ENCODE results near the gene IRF3.
"Not testable (repeated sequence)": the region's sequence is repeated elsewhere in the genome, so short reads cannot be mapped to it uniquely, and the experiment has no call there.

IRF3 gene

DNA sequence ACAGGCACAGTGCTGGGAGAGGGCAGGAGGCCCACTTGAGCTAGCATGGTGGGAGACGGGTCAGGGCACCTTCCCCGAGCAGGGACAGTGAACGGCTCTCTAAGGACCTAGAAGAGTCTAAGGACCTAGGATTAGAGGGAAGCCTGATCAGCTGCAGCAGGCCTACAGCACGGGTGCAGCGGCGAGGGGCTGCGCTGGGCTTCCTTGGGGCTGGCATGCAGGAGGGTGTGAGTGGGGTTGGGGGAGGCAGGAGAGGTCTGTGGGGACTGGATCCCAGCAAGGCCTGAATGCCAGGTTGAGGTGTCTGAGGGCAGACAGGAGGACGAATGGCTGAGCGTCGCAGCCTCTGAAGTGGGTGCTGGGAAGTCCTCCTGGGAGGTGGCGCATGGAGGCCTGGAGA lies 20.1 kb downstream of the IRF3 start:
- DNase-seq: no peak

DNA sequence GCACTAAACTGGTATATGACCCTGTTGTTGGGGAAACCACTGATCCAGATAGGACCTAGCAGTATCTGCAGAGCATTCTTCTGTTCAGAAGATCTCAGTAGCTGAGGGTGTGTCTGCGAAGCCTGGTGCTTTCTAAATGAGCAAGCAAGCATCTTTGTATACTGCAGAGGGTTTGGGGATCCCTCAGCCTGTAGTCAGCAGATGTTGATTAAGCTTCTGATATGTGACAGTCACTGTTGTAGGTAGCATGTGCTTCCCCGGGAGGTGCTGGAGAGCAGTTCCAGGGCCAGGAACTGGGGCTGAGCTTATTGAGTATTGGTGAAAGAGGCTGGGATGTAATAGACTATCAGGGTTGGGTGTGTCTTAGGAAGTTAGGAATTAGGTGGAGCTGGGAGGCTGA lies 22.2 kb downstream of the IRF3 start:
- DNase-seq: no peak

DNA sequence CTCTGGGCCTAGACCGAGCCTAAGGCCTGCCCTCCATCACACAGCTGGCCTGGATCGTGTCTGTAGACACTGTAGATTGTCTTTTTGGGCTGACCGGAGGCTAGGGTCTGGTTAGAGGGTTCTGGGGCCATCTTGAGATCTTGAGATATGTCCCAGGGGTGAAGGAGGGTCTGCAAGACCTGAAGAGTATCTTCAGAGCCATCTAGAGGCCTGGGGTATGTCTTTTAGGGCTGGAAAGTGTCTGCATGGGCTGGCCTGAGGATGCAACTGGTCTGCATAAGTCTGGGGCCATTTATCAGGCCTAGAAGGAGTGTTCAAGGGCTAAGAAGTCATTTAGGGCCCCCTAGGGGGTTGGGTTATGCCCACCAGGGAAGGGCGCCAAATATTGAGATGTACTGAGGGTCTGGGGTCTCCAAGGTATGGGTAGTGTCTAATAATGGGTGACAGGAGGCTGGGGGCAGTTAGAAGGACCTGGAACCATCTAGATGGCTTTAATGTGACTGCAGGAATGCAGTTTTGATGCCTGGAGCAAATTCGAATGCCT lies 23.1 kb downstream of the IRF3 start:
- DNase-seq: no peak

DNA sequence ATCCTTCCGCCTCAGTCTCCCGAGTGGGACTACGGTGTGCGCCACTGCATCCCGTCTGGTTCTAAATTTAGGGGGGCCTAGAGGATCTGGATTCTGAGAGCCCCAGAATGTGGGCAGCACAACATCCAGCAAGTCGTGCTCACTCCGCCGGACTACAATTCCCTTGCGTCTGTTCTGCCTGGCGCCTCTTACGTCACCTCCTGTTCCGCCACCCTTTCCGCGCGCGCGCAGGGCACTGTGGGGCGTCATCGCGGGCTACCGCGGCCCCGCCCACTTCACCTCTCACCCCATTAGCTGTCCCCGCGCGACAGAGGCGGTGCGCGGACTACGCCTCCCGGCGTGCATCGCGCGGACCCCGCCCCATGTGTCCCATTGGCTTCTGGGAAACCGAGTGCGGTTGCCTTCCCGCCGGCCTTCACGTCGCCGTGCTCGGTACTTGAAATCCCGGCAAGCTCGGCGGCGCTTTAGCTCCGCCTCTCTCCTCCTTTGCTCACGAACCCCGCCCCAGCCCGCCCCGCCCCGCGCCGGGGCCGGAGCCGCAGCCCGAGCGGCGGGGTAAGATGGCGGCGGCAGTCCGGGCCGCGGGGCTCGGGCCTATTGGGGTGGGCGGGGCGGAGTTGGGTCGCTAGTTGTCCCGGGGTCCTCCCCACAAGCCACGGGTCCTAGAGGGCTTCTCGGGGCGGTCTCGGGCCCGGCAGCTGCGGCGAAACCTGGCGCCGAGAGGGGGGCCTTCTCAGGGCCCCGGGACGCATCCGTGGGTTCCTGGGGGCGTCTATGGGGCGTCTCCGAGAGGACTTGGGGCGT lies 23.8 kb downstream of the IRF3 start, which contains the start of gene SCAF1:
Gene SCAF1 (plus strand): TSS at position 522 of the 804 bp plus-strand sequence. CDS start 2,818 bp downstream, outside the sequence.
- DNase-seq: peak; percentile 98

DNA sequence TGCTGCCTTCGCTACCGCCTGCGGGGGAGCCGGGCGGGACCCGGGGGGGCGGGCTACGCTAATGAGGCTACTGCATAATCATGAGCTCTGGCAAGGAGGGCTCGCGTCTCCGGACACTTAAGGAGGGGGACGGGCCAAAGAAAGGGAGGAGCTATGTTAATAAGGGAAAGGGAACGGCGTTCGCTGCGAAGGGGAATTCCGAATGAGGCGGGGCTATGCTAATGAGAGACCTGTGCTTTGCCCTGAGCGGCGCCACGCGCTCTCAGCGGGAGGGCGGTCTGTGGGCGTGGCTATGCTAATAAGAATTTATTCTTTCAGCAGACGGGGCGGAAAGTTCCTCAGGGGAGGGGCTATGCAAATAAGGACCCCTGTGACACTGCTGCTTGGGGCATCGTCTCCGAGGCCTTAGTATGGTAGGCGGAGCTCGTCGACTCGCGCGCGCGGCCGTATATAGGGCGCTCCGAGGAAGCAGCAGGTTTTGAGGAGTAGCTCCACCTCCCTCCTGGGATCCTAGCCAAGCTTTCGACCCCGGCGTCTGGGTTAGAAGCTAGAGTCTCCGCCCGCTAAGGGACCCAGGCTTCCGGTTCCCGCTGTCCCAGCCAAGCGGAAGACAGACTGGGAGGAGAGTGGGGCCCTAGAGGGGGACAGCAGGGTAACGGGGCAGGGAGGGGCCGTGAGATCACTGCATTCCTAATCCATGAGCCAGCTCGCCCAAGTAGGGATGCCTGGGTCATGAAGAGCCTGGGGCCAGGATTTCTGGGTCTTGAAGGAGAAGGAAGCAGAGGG lies 25.4 kb downstream of the IRF3 start, which contains the start of gene RRAS:
Gene RRAS (minus strand): TSS at position 31 of the 786 bp plus-strand sequence. CDS start 45 bp downstream, outside the sequence.
- DNase-seq: peak; percentile 99

DNA sequence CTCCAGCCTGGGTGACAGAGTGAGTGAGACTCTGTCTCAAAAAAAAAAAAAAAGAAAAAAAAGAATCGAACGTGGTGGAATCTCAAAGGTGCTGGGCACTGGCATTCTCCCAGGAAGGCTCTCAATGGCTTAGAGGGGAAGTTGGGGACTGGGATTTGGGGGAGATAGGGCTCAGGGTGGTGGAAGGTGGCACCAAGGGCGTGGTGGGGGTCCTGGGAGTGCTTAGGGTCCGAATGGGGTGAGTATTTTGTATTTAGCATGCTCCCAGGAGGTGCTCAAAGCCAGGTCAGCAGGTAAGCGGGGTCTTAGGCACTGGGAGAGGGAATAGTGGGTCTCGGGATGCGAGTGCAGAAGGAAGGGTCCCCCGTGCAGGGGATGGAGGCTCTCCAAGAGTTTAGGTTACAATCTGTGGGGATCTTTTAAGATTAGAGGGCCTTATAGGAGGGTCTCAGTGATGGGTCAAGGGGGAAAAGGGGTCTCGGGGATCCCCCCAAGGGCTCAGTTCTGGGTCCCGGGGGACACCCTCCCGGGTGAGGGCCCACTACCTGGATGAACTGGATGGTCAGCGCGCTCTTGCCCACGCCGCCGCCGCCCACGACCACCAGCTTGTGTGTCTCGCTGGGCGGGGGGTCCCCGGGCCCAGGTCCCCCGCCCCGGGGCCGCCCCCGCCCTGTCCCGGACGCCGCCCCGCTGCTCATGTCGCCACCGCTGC lies 26.1 kb downstream of the IRF3 start:
- DNase-seq: no peak

DNA sequence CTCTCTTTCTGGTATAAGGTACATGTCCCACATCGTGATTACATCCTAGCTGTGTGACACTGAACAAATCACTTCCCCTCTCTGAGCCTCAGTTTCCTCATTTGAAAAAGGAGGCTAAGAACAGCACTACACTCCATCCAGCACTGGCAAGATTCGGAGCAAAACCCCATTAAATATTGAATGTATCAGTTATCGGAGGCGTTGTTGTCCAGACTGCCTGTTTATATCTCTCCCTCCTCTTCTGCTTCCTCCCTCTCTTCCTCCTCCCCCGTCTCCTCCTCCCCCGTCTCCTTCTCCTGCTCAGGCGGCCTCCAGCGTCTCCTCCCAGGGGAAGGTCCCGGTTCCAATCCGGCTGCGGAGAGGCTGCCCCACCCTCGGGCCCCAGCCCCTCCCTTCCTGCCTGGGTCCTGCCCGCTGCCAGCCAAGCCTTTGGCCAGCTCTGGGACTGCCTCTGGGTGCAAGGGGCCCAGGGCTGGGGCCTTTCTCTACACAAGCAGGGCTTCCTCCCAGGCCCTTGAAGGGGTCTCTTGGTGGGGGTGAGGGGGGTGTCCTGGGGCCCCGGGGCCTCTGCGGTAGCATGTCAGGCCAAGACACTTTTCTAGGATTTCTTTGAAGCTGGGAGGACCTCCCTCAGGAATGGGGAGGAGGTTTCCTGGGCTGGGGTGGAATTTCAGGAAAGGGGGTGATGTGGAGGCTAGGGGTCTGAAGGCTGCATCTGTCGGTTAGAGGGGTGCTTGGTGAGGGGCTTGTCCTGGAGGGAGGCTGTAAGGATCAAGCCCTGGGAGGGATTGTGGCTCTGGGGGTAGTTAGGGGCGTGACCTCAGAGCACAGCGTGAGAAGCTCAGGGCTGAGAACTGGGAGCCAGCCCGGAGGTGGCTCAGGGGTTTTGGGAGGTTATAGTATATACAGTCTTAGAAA lies 27.6 kb downstream of the IRF3 start:
- no peak for DNase-seq

DNA sequence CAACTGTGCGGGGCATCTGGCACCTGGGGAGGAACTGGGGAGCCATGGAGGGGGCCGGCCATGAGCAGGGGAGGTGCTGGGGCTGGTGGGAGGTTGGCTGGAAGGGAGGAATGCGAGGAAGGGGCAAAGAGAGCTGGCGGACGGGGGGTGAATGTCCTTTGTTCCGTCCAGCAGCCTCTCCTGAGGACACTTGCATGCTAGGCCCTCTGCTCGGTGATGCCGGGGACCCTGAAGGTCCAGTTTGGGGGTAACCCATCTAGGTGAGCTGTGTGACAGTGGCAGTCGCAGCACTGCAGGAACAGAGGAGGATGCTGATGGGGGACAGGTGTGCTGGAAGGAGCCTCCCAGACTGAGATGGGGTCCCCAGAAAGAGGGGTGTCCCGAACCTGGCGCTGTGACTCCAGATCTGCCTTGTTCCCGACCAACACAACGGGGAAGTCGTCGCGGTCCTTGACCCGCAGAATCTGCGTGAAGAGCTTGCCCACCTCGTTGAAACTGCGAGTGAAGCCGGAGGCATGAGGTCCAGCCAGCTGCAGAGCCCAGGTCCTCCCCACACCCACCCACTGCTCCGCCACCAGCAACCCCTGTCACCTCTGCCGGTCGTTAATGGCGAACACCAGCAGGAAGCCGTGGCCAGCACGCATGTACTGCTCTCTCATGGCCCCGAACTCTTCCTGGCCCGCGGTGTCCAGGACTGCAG lies 29.3 kb downstream of the IRF3 start:
- no peak for DNase-seq

DNA sequence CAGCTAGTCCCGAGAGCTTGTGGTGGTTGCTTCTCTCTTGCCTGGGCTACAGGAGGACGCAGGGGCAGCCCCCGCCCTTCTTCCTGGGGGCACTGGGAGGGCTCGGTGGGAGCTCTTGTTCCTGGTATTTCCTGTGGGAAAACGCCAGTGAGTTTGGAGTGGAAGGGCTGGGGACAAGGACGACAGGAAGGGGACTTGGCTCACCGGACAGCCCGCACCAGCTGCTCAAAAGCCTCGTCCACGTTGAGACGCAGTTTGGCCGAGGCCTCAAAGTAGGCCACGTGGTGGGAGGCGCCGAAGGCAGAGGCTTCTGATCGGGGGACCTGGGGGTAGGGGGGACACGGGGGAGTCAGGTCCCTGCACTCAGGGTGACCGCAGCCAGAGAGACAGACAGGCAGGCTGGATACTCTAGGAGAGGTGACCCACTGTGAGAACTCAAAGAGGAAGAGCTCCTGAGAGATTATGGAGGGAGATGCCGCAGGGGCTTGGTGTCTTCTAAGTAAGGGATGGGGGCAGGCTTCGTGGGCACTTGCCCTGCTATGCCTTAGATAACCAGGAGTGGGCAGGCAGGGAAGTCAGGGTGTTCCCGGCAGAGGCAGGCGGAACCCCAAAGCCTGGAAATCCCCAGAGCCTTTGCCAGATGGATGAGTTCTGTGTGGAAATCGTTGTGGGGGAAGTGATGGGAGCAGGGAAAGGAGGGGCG lies 30.0 kb downstream of the IRF3 start:
- DNase-seq: no peak

DNA sequence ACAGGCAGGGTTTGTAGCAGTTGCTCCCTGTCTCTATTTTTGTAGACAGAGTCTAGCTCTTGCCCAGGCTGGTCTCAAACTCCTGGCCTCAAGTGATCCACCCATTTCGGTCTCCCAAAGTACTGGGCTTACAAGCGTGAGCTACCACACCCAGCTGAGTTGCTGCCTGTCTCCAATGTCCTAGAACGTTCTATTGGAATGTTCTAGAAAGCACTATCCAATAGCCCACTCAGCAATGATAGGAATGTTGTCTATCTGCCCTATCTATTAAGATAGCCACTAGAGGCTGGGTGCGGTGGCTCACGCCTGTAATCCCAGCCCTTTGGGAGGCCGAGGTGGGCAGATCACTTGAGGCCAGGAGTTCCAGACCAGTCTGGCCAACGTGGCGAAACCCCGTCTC lies 32.4 kb downstream of the IRF3 start:
- DNase-seq: not testable (repeated sequence)

DNA sequence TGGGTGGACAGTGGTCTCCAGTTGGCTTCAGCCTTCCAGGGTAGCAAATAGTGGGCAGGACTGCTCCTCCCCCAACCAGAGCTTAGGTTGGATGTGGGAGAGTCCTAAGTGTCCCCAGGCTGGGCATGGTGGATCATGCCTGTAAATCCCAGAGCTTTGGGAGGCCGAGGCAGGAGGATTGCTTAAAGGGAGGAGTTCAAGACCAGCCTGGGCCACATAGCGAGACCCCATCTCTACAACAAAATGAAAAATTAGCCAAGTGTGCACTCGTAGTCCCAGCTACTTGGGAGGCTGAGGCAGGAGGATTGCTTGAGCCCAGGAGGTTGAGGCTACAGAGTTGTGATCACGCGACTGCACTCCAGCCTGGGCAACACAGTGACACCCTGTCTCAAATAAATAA lies 33.1 kb downstream of the IRF3 start:
- no peak for DNase-seq

DNA sequence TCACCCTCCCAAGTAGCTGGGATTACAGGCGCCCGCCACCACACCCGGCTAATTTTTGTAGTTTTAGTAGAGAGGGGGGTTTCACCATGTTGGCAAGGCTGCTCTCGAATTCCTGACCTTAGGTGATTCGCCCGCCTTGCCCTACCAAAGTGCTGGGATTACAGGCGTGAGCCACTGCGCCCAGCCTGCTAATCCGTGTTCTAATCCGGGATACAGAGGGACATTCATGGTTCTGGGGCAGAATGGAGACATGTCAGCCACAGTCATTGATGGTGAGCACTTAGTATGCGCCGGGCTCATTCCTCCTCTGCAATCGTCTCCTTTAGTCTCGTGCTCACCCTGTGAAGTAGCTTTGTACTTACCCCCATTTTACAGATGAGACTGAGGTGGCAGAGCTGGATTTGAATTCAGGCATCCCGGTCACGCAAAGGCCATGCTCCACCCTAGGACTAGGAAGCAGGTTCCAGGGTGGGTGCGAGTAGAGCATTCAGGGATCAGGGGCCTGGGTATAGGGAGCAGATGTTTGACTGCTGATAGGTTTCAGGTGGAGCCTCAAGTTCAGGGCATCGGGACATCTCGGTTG lies 34.0 kb downstream of the IRF3 start:
- DNase-seq: no peak

DNA sequence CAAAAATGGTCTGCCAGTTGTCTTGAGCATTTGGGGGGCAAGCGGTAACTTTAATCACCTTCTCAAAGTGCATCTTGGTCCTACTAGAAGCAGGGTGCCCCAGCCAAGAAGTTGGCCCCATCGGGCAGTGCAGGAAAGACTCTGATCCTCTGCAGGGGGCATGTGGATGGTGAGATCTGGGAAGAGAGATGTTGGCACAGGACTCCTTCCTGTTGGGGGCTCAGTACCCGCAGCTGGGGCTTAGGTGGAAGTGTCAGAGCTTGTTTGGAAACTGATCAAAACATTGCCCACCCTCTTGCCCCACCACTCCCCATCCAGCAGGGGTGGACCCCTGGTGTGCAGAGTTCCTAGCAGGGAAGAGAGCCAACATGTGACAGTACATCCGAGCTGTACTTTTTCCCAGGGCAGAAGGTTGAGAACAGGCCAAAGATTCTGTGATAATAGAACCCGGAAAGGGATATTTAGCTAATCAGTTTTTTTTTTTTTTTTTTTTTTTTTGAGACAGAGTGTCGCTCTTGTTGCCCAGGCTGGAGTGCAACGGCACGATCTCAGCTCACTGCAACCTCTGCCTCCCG lies 34.6 kb downstream of the IRF3 start:
- DNase-seq: no peak

DNA sequence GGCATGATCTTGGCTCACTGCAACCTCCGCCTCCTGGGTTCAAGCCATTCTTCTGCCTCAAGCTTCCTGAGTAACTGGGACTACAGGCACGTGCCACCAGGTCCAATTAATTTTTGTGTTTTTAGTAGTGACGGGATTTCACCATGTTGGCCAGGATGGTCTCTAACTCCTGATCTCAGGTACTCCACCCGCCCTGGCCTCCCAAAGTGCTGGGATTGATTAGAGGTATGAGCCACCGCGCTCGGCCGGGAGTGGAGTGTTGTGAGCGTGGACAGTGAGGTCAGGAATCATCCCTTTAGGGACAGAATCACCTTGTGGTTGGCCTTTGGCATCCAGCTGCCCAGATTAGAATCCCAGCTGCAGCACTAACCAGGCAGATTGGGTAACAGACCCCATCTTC lies 36.0 kb downstream of the IRF3 start:
- DNase-seq: no peak

DNA sequence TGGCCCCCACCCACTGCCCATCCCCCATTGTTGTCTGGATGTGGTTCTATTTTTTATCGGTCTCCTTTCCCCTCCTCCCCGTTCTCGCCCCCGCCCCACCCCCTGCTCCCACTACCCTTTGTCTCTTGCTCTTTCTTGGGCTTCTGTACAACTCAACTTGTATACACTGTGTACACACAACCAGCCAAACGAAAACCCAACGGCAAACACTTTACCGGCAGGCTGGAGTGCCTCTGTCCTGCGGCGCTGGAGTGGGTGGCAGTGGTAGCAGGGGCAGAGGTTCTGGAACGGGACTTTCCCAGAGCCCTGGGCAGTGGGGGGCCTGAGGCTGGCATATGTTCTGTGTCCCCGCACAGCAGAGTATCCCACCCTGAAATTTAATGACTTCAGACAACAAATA lies 39.4 kb downstream of the IRF3 start:
- no peak for DNase-seq

DNA sequence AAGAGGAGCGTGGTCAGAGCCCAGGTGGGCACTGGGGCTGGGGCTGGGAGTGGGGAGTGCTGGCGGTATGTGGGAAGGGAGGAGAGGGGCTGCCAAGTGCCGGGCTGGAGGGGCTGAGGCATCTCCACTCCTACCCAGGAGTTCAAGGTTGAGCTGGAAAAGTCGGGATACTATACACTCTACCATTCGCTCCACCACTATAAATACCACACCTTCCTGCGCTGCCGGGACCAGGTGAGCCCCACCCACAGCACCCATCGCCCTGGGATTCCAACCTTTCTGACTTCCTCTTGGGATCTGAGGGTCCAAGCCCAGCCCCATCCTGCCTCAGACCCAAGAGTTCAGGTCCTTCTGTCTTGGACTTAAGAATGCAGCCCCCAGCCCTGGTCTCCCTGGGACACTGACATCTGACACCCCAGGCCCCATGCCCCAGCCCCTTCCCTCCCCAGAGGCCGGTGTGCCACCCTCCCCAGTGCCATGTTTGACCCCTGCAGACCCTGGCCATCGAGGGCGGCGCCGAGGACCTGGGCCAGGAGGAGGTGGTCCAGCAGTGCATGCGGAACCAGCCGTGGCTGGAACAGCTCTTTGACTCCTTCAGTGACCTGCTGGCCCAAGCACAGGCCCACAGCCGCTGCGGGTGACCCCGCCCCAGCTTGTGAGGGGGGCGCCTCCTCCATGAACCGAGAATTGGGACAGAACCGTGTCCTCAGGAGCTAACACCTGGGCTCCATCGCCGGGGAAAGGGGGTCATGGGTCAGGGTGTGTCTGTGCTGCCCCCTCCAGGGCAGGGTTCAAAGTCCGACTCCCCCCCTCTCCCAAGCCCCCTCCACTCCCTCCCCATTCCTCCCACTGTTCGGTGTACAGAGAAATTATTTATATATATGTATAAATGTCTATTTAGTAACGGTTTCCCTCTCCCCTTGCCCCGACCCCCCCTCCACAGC lies 40.4 kb downstream of the IRF3 start:
- DNase-seq: no peak

DNA sequence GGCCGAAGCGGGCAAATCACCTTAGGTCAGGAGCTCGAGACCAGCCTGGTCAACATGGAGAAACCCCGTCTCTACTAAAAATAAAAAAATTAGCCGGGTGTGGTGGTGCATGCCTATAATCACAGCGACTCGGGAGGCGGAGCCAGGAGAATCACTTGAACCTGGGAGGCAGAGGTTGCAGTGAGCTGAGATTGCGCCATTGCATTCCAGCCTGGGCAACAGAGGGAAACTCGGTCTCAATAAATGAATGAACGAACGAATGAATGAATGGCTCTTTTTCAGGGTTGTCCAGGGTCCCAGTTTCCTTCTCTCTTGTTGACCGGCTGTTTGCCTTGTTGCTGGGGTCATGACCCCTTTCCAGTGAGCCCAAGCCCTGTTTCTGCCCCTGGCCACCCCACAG lies 47.8 kb downstream of the IRF3 start:
- DNase-seq: not testable (repeated sequence)

DNA sequence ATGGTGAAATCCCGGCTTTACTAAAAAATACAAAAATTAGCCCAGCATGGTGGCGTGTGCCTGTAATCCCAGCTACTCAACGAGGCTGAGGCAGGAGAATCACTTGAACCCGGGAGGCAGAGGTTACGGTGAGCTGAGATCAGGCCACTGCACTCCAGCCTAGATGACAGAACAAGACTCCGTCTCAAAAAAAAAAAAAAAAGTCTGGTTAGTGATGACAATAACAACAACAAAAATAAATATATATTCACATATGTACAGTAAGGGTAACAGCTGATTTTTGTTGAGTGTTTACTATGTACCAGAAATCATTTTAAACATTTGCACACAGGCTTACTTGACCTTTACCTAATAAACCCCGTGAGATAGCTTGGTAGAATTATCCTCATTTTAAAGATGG lies 48.7 kb downstream of the IRF3 start:
- no peak for DNase-seq

DNA sequence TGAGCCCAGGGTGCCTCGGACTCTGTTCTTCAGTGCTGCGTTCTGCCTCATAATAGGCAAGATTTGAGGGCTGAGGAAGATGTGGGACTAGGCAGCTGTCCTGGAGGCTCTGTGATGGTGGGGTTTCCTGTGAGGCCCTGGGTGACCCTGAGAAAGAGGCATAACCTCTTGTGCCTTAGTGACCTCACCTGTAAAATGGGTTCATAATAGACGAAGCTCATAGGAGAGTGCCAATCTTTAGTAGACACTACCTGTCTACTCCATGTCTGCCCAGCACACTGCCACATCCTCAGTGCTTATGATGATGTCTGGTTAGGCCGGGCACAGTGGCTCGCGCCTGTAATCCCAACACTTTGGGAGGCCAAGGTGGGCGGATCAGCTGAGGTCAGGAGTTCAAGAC lies 49.1 kb downstream of the IRF3 start:
- DNase-seq: no peak

Measured in NCI-H748 treated with DMSO at 0.1 percent for 48 hours (cell line).